GM21526 (cell line): ENCODE data around the gene SOWAHD.

Source experiments
- ATAC-seq: cut with Tn5 transposase; IDR thresholded peaks from one replicate; pipeline ENCODE4 v1.9.1; 2021; ENCODE audit warnings: moderate library complexity; ENCODE audit not compliant: unreplicated experiment, low FRiP score

Gene SOWAHD

DNA sequence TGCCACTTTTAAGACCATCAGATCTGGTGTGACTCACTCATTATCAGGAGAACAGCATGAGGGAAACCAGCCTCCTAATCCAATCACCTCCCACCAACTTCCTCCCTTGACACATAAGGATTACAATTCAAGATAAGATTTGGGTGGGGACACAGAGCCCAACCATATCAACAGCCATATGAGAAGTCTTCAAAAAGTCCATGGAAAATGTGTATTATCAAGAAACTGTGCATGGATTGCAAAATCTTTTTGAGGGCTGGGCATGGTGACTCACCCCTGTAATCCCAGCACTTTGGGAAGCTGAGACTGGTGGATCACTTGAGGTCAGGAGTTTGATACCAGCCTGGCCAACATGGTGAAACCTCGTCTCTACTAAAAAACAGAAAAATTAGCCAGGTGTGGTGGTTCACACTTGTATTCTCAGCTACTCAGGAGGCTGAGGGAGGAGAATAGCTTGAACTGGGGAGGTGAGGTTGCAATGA, 50.8 kb downstream of the SOWAHD start:
- ATAC-seq = no peak
